ENCODE data around the gene COL23A1.
"Not testable (repeated sequence)": the region's sequence is repeated elsewhere in the genome, so short reads cannot be mapped to it uniquely, and the experiment has no call there.

The COL23A1 gene

DNA sequence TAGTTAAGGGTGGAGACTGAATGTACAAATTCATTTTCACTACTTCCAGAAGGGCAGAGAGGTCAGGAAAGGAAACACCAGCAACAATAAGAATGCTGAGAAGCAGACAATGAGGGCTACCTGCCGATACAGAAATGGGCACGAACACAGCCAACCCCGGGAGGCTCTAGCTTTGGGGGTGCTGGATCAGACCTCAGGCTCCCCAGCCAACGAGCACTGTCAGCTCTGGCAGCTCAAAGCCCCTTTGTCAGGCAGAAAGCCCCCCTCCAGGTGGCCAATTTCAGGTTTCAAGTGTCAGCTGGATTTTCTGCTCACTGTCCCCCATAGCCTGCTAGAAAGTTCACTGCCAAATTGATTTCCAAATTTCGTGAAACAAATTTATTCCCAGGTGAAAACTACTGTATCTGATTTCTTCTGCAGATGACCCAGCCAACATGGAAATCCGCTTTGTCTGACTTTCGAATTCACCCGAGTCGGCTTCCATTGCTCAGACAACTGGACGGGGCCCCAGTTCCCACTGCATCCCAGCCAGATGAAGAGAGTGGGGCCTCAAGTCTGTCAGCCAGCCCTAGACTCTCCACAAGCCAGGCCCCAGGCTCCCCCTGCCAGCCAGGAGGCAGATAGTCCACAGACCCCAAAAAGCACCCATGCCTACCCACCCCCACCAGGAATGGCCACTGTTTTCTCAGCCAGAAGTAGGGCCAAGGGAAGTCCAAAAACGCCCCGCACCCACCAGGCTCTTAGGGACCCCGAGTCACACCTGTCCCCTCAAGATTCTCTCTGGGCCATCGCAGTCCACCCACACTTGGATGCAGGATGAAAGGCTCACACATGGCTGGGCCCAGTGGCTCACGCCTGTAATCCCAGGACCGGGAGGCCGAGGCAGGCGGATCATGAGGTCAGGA lies 261.1 kb downstream of the COL23A1 start:
- no peak overlapping the region for H3K4me3 ChIP-seq (ENCODE audit: low read depth, low read length)

DNA sequence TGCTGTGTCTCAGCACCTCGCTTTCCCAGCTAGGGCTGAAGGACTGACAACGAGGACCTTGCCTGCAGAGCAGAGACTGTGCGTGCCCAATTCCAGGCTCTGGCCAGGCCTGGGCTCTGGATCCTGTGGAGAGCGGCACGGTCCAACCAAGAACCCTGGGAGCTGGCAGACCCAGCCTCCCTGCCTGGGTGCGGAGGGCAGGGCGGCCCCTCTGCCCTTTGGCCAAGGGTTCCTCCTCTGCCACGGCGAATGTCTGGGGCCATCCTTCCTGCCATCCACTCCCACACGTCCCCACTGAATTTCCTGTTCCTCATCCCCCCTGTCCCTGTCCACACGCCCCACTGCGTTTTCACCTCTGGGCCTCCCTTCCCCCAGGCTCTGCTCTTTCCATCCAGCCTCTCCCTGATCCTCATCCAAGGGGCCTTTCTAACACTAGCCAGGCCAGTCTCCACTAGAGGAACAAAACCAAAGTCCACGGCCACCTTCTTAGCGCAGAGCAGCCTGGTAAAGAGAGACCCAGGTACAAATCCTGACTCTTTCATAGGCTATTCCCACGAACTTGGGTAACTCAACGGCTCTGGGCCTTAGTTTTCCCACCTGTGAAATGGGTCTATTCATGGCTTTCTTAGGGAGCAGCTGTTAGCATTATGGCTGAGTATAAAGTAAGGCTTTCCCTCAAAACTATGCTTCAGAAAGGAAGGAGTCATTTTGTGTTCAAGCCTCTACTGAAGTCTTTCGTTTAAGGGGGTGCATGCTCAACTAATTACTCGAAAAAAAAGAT lies 262.1 kb downstream of the COL23A1 start:
- no peak overlapping the region for H3K4me3 ChIP-seq (ENCODE audit: low read depth, low read length)

DNA sequence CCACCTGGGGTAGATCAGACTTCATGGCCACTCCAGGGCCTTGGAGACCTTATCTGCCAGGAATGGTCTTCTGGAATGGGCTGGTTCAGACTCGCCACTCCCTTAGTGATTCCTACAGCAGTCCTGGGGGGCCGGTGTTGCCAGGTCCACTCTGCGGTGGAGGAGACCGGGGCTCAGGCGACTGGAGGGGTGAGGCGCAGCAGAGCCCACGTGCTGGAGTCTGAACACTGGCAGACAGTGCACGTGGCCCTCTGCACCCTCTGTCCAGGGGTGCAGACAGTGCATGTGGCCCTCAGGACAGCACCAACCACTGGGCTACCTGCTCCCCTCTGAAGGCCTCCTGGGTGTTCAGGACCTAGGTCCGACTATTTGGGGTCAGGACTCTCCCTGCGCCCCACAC lies 262.7 kb downstream of the COL23A1 start:
- no peak overlapping the region for H3K4me3 ChIP-seq (ENCODE audit: low read depth, low read length)

DNA sequence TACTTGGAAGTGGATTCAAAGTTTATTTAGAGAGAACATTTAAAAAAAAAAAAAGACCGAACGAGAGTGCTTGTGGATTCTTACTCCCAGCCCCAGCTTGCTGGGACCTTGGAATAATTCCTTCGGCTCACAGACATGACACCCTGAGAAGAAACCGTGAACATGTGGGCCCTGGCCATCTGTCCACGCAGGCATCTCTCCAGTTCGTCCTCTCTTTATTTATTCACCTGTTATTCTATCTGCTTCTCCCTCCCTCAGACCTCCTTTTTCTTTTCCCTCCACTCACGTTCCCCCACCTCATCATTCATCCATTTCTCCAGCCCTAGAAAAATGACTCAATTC lies 263.8 kb downstream of the COL23A1 start:
- no peak overlapping the region for H3K4me3 ChIP-seq (ENCODE audit: low read depth, low read length)

DNA sequence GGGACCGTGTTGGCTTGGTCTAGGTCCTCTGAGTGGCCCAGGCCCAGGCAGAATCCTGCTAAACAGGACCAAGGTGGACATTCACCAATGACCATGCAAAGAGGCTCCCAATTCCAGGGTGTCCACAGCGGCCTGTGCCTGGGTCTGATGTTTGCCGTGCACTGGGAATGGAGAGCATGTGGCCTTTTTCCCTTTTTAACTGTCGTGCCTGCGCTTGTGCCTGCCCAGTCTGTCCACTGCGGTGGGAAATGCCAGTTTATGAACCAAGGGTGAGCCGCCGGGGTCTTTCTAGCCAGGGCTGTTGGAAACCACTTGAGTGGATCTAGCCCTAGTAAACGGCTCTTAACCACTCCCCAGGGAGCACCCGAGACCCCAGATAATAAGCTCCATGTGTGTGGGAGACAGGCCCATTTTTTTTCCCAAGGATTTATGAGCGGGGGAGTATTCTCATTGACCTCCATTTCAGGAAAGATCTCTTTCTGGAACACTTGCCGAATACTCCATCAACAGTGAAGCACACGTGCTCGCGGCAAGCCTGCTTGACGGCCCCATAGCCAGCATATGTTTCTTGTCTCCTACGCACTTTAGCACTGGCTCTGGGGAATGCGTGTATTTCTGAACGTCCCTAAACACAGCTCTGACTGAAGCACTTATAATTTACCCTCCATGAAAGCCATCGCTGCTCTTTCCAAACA lies 264.4 kb downstream of the COL23A1 start:
- H3K4me3 ChIP-seq (ENCODE audit: low read depth, low read length): no peak overlapping the region

DNA sequence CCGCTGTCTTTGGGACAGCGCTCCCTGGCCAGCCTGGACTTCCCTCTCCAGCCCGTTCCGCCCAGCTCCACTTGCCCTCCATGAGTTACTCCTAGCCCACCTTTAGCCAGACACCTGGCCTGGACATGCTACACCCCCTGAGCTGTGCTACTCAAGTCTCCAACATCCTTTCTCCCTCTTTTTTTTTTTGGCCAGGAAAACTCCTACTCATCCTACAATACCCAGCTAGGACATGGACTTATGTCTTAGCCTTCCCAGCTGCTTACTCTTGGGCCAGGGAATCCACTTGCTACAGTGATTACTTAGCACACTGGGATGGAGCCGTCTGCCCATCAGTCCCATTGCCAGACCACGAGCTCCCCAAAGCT lies 264.9 kb downstream of the COL23A1 start:
- no peak overlapping the region for H3K4me3 ChIP-seq (ENCODE audit: low read depth, low read length)

DNA sequence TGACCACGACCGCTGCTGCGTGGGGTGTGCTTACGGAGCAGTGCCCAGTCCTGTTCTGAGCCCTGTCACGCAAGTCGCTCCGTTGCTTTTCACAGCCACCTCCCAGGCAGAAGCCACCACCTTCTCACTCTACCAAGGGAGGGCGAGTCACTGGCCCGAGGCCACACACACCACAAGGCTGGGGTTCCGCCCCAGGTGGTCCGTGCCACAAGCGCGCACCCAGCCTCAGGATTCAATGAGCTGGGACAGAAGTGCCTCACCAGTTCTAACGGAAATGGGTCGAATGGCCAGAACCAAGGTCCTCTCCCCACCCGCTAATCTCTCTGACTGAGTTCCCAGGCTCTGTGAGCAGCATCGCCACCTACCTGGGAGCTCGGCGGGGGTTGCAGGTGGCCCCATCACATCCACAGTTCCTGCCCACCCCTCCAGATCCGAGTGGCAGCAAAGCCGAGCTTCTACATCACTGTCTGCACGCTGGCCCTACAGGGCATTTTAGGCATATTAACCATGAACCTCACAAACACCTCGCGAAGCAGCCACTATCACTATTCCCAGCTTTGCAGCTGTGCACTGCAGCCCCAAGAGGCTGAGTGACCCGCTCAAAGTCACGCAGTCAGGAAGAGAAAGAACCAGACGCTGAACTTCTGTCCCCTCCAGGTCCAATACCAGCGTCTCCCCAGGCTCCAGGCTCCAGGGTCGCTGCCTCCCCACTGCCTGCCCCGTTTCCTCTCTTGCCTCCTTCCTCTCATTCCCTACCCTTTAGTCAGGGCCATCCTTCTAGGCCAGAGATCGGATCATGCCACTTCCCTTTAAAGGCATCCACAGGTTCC lies 265.5 kb downstream of the COL23A1 start:
- H3K4me3 ChIP-seq (ENCODE audit: low read depth, low read length): no peak overlapping the region

DNA sequence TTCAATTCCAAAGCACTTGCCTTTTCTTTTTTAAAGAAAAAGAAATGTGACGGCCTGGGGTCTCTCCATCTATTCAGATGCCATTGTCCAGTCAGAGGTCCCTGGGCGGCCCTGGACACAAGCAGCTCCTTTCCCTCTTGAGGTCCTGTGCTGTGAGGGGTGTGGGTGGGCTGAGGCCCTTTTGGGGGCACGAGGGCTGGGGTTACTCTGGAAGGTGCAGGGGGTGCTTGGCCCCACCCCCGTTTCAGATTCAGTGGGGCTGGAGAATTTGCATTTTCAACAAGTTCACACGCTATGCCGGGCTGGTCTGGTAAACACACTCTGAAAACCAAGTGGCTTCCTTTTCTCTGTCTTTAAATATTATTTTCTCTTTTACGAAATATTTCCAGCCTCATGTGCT lies 266.2 kb downstream of the COL23A1 start:
- H3K4me3 ChIP-seq (ENCODE audit: low read depth, low read length): no peak overlapping the region

DNA sequence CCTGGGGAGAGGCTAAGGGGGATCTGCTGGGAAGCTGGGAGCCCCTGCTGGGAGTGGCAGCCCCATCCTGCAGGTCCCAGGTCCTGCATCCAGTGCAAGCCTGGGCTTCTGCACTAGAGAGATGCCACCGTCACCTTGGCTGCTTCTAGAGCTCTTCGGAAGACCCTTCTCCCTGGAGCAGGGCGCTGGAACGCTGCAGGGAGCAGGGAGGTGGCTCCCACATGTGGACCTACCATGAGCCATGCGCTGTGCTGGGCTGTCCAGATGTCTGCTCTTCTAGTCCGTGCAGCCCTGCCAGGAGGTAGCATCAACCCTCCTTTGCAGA lies 266.7 kb downstream of the COL23A1 start:
- H3K4me3 ChIP-seq (ENCODE audit: low read depth, low read length): no peak overlapping the region

DNA sequence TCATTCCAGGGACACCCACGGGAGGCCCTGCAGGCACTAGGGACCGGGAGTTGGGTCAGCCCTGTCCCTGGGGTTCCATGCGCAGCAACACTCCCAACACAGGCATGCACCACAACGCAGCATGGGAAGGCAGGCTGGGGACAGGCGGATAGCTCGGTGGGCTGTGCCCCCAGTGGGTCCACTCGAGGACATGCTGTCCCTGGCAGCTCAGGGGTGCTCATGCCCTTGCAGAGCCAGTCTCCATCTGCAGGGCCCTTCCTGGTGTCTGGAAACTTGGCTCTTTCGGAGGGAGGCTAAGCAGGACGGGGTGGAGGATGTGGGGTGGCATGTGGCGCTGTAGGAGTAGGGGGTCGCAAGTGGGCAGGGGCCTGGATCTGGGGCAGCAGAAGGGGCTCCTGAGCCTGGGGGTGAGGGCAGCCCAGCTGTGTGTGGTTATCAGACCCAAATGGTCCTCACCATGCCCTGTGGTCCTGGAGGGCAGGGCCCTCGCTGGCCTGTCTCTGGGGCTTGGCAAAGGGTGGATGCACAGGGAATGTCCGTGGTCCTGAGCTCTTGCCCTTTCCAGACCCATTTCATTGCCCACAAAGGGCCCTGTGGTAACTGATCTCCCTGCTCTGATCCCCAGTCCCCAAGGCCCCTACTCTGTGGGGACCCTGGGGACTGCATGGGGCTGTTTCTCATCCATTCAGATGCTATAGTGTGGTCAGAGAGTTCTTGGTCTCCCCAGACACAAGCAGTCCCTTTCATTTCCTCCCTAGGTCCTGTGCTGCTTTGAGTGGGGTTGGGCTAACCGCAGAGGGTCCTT lies 267.3 kb downstream of the COL23A1 start:
- H3K4me3 ChIP-seq (ENCODE audit: low read depth, low read length): no peak overlapping the region

DNA sequence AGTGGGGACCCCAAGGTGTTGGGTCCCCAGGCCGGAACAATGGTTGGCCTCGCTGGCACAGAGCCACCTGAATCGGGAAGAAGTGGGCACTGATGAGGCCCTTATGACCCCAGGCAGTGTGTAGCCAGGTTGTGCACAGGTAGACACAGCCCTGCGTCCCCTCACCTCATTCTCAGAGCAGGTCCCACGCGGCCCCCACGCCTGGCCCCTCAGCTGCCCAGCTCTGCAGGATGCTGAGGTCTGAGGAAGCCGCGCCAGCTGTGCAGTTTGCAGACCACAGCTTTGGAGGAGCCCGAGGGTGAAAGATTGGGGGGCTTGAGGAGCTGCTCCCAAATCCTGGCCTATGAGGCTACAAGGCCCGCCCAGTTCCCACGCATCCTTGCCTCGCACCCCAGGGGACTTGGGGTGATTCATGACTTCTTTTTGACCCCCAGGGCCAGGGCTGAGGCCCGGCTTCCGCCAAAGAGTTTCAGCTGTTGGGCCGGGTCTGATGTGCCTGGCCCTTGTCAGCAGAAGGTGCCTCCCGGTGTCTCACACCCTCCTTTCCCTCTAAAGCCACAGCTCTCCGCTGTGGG lies 269.8 kb downstream of the COL23A1 start:
- no peak overlapping the region for H3K4me3 ChIP-seq (ENCODE audit: low read depth, low read length)

DNA sequence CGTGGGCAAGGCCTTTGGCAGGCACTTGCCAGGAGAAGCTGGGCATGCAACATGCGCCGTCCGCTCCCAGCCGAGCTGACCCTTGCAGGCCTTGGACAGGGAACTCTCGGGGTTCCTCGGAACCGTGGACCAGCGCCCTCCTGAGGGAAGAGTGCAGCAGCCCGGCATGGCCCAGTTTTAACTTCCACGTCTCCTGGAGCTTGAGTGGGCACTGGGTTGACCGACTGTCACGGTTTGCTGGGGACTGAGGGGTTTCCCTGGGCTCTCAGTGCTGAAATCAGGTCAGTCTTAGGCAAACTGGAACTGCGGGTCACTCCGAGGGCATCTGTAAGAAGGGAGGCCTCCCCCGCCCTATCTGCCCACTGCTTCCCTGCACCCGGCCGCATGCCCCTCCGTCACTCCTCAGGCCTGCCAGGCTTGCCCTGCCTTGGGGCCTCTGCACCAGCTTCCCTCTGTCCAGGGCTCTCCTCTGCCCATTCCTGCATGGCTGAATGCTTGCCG lies 270.6 kb downstream of the COL23A1 start:
- H3K4me3 ChIP-seq (ENCODE audit: low read depth, low read length): no peak overlapping the region

DNA sequence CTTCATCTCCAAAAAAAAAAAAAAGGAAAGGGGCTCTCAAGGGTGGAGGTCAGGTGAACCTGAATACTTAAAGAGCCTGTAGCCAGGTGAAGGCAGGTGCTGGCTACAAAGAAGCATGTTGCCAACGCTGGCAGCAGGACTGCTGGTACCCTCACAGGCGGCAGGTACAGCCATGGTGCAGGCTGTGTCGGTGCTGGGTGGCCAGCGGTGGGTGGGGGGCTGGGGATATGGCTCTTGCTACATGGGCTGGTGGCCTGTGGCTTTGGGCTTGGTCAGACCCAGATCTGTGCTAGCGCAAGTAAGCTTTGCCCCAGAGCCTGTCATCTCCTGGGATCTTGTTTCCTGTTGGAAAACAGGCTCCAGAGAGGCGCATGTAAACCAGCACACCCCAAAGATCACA lies 271.3 kb downstream of the COL23A1 start:
- no peak overlapping the region for H3K4me3 ChIP-seq (ENCODE audit: low read depth, low read length)

DNA sequence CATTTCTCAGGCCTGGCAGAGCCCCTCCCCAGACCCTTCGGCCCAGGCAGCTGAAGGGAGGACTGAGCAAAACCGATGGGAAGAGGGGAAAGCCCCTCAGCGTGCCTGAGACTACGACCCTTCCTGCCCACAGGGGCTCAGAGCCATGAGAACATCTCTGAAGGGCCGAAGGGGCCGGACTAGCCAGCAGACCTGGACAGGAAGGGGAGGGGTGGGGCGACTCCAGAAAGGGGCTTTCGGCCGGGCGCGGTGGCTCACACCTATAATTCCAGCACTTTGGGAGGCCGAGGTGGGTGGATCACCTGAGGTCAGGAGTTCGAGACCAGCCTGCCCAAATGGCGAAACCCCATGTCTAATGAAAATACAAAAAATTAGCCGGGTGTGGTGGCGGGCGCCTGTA lies 271.8 kb downstream of the COL23A1 start:
- no peak overlapping the region for H3K4me3 ChIP-seq (ENCODE audit: low read depth, low read length)

DNA sequence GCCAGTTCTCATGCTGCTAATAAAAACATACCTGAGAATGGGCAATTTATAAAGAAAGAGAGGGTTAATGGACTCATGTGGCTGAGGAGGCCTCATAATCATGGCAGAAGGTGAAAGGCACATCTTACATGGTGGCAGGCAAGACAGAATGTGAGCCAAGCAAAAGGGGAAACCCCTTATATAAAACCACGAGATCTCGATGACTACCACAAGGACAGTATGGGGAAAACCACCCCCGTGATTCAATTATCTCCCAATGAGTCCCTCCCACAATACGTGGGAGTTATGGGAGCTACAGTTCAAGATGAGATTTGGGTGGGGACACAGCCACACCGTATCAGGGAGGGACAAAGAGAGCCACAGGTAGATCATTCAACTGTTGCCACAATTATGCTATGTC lies 272.5 kb downstream of the COL23A1 start:
- H3K4me3 ChIP-seq (ENCODE audit: low read depth, low read length): not testable (repeated sequence)

DNA sequence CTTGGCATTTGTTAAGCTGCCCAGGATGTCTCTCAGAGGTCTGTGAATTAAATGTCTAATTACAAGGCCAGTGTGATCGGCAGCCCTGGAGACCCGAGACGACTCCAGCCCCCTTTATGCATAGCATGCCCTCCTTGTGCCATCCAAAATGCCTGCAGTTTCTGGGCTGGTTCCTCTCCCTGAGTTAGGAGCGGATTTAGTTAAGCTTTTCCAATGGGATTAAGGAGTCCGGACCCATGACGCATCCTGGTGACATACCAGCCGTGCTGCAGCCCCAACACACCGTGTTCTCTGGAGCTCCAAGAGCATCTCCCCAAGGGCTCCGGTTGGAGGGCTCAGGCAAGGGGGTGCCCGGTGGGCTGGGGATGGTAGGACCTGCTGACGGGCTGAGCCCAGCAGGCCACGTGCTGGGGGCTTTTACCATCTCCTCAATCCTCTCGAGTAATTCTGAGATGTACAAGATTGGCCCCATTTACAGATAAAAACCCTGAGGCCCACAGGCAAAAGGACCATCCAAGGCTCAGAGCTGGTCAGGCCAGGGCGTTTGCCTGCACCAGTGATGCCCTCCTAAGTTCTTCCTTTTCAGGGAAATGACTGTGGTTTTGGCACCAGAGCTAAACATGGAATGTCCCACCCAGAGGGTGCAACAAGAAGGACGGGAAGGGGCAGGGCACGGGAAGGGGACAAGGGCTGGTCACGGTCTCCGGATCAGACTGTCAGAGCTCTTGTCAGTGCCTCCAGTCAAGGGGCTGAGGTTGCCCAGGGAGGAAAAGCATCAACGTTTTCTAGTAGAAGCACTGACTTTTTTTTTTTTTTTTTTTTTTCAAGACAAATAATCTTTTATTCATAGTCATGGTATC lies 275.0 kb downstream of the COL23A1 start:
- H3K4me3 ChIP-seq (ENCODE audit: low read depth, low read length): no peak overlapping the region

DNA sequence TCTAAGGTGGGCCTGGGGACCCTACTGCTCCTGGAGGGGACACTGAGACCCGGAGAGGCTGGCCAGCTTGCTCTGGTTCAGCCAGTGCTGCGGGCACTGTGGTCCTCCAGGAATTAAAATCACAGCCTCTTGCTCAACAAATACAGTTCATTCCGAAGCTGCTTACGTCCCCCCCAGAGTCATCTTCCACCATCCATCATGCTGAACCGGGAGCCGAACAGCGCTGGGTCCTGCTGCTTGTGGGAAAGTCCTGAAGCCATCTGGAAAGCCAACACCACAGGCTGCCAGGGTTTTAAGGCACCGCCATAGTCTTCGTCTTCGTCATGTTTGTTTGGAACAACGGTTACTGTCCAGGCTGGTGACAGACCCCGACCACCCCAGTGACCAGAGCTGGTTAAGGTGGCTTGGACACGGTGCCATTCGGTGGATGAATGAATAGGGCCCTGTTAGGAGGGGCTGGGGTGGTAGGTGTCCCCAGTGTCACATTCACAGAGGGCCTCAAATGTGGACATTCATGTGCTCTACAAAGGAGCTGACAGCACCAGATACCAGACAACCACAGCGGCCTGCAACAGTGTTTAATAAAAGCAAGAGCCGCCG lies 276.0 kb downstream of the COL23A1 start:
- H3K4me3 ChIP-seq (ENCODE audit: low read depth, low read length): no peak overlapping the region

DNA sequence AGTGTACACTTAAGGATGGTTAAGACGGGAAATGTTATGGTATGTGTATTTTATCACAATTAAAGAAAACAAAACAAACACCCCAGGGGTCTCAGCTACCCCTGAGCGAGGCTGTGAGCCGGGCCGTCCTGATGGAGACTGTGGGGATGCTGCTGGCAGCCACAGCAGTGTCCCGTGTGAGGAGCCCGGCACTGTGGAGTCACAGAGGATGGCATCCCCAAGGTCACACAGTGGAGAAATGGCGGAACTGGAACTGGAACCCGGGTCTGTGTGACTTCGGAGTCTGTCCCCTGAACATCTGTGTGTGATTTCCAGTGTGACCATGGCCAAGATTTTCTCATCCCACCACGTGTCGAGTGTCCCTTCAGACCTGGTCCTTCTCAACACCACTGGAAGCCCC lies 276.9 kb downstream of the COL23A1 start:
- H3K4me3 ChIP-seq (ENCODE audit: low read depth, low read length): no peak overlapping the region

All from iPS-11a (cell line).